MM.1S (cell line): ENCODE measurements around the gene DGKA.

Experiments
- DNase-seq: peaks from one replicate; pipeline ENCODE4 v3.0.0-alpha.2; 2015
- H2AFZ ChIP-seq: fragments of 300-600 bp; sonication (generic); 2 replicates; pipeline ENCODE4 v1.6.0; 2016; ENCODE audit warnings: antibody characterized with exemption, low read length
- H3F3A ChIP-seq: fragments of 300-600 bp; sonication (generic); 2 replicates; pipeline ENCODE4 v1.6.1; 2016; ENCODE audit warnings: mild to moderate bottlenecking, antibody characterized with exemption, low read length, moderate library complexity, mixed read lengths; ENCODE audit not compliant: insufficient read depth
- H3K27ac ChIP-seq: fragments of 300-600 bp; sonication (generic); 2 replicates; pipeline ENCODE4 v1.5.1; 2016; ENCODE audit warnings: mild to moderate bottlenecking, low read length
- H3K27me3 ChIP-seq: fragments of 300-600 bp; sonication (generic); replicated peaks from 2 replicates; pipeline ENCODE4 v1.6.0; 2016; ENCODE audit warnings: low read length; ENCODE audit not compliant: insufficient read depth
- H3K36me3 ChIP-seq: fragments of 300-600 bp; sonication (generic); replicated peaks from 2 replicates; pipeline ENCODE4 v1.6.1; 2016; ENCODE audit warnings: mild to moderate bottlenecking, low read length, mixed read lengths; ENCODE audit not compliant: insufficient read depth
- H3K4me1 ChIP-seq: fragments of 300-600 bp; sonication (generic); 2 replicates; pipeline ENCODE4 v1.6.1; 2016; ENCODE audit warnings: low read length, mixed read lengths
- H3K4me2 ChIP-seq: fragments of 300-600 bp; sonication (generic); 2 replicates; pipeline ENCODE4 v1.6.0; 2016; ENCODE audit warnings: low read depth, low read length
- H3K4me3 ChIP-seq: fragments of 300-600 bp; sonication (generic); 2 replicates; pipeline ENCODE4 v1.5.1; 2016; ENCODE audit warnings: low read length, mixed read lengths
- H3K79me2 ChIP-seq: fragments of 300-600 bp; sonication (generic); 2 replicates; pipeline ENCODE4 v1.6.1; 2016; ENCODE audit warnings: mixed run types, low read length, mixed read lengths
- H3K9ac ChIP-seq: fragments of 300-600 bp; sonication (generic); 2 replicates; pipeline ENCODE4 v1.6.1; 2016; ENCODE audit warnings: low read length, mixed read lengths
- H3K9me2 ChIP-seq: fragments of 300-600 bp; sonication (generic); replicated peaks from 2 replicates; pipeline ENCODE4 v1.6.1; 2016; ENCODE audit warnings: mild to moderate bottlenecking, low read length, mixed read lengths; ENCODE audit not compliant: insufficient read depth
- H3K9me3 ChIP-seq: fragments of 300-600 bp; sonication (generic); replicated peaks from 2 replicates; pipeline ENCODE4 v1.6.1; 2016; ENCODE audit warnings: mild to moderate bottlenecking, low read length, mixed read lengths; ENCODE audit not compliant: insufficient read depth
- H4K20me1 ChIP-seq: fragments of 300-600 bp; sonication (generic); 2 replicates; pipeline ENCODE4 v1.6.1; 2016; ENCODE audit warnings: mild to moderate bottlenecking, low read length, moderate library complexity, mixed read lengths; ENCODE audit not compliant: insufficient read depth
- EZH2 ChIP-seq: fragments of 300-600 bp; sonication (generic); optimal IDR thresholded peaks from 2 replicates; pipeline ENCODE3; 2017; ENCODE audit warnings: low read depth, mild to moderate bottlenecking, antibody characterized with exemption, low read length, mixed read lengths
- EZH2phosphoT487 ChIP-seq: fragments of 300-600 bp; sonication (generic); IDR thresholded peaks from 2 replicates; pipeline ENCODE4 v1.6.1; 2018; ENCODE audit warnings: antibody characterized with exemption, low read length
- TF ChIP-seq, protein P1 (sequence below): fragments of 300-600 bp; sonication (generic); IDR thresholded peaks from 2 replicates; pipeline ENCODE4 v1.5.1; 2016; ENCODE audit warnings: antibody characterized with exemption, low read length, mixed read lengths

Gene DGKA

DNA sequence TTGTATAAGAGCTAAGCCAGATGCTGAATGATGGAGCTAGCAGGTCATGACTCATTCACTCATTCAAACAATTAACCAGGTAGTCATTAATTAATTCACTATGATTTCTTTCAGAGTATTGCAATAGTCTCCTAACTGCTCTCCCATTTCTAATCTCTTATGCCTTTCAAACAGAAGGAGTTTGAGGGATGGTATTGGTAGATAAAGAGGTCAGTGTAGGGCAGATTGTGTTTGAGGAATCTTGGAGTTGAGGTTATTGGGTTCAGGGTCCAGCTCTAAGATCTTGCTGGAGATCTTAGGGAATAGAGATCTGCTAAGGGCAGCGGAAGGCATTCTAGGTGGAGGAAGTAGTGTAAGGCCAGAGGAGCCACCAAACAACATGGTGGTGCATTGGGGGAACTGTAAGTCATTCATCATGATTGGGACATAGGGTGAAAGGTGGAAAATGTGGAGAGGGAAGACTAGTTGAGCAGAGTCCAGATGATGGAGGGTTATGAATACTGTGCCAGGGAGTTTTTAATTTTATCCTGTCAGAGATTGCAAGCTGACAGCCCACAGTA, 11.7 kb downstream of the DGKA start:
- Histone ChIP-seq H3K9me3 (no peaks in the 10 kb centered on the region), H3K9me2 (no peaks in the 10 kb centered on the region), H3K79me2 (no peaks in the 10 kb centered on the region), H3K27ac (no peak overlapping the region), H3K9ac (no peak overlapping the region), H2AFZ (no peak overlapping the region), H3K4me3 (no peak overlapping the region), H3K36me3 (no peaks in the 10 kb centered on the region), H3K4me2 (no peak overlapping the region), H4K20me1 (no peaks in the 10 kb centered on the region), H3F3A (no peaks in the 10 kb centered on the region), H3K27me3 (no peaks in the 10 kb centered on the region), H3K4me1 (peaks cover 3% of the 10 kb centered on the region; the same call in 1 of the 2 replicates)
- TF ChIP-seq EZH2 (no peak), EZH2phosphoT487 (no peak)
- TF ChIP-seq, protein P1, sequence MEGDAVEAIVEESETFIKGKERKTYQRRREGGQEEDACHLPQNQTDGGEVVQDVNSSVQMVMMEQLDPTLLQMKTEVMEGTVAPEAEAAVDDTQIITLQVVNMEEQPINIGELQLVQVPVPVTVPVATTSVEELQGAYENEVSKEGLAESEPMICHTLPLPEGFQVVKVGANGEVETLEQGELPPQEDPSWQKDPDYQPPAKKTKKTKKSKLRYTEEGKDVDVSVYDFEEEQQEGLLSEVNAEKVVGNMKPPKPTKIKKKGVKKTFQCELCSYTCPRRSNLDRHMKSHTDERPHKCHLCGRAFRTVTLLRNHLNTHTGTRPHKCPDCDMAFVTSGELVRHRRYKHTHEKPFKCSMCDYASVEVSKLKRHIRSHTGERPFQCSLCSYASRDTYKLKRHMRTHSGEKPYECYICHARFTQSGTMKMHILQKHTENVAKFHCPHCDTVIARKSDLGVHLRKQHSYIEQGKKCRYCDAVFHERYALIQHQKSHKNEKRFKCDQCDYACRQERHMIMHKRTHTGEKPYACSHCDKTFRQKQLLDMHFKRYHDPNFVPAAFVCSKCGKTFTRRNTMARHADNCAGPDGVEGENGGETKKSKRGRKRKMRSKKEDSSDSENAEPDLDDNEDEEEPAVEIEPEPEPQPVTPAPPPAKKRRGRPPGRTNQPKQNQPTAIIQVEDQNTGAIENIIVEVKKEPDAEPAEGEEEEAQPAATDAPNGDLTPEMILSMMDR, result no peak
- DNase-seq, result no peak

DNA sequence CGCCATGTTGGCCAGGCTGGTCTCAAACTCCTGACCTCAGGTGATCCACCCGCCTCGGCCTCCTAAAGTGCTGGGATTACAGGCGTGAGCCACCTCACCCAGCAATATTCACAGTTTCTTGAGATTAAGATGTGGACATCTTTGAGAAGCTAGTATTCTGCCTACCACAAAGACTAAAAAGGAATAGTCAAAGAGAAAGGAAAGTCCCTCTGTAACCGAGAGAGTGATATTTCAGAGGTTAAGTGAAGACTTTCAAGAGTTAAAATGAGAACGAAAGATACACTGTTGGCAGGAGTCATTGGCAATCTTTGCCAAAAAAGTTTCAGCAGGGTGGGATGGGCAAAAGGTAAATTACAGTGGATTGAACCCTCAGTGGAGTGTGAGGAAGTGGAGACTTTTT, 15.6 kb downstream of the DGKA start:
- no peaks in the 10 kb centered on the region for H3F3A ChIP-seq
- H4K20me1 ChIP-seq, result no peaks in the 10 kb centered on the region
- no peaks in the 10 kb centered on the region for H3K27me3 ChIP-seq
- no peak overlapping the region for H3K27ac ChIP-seq
- no peaks in the 10 kb centered on the region for H3K9me2 ChIP-seq
- DNase-seq, result no peak
- no peaks in the 10 kb centered on the region for H3K9me3 ChIP-seq
- no peak overlapping the region for H3K4me2 ChIP-seq
- H3K36me3 ChIP-seq, result no peaks in the 10 kb centered on the region
- no peak overlapping the region for H2AFZ ChIP-seq
- no peaks in the 10 kb centered on the region for H3K79me2 ChIP-seq
- H3K4me3 ChIP-seq, result no peak overlapping the region
- H3K4me1 ChIP-seq, result no peaks in the 10 kb centered on the region
- TF ChIP-seq EZH2, result no peak
- TF ChIP-seq EZH2phosphoT487, result no peak
- TF ChIP-seq, protein P1, result no peak
- no peak overlapping the region for H3K9ac ChIP-seq

DNA sequence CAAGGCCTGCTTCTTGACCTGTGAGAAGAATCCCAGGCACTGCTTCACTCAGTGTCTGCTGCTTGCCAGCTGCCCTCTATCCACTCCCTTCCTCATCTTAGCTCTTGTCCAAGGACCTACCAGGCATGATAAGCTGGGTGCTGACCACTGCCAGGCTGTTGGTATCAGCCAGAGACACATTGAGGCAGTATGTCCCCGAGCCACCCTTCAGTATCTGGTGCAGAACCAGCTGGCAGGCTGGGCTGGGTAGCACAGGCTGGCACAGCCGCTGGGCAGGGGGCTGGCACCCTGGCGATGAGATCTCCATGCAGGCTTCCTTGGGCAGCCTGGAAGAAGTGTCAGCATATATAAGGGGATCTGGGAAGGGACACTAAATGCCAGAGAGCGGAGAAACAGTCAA, 24.4 kb downstream of the DGKA start:
- H3K27ac ChIP-seq, result no peak overlapping the region
- H3K27me3 ChIP-seq, result no peaks in the 10 kb centered on the region

More for the DNA sequence above, 24.4 kb downstream of the DGKA start:
- TF ChIP-seq EZH2phosphoT487 (no peak), EZH2 (no peak)
- TF ChIP-seq, protein P1, result no peak
- Histone ChIP-seq H3K4me2 (no peak overlapping the region), H3F3A (no peaks in the 10 kb centered on the region), H3K79me2 (no peaks in the 10 kb centered on the region), H3K9me2 (no peaks in the 10 kb centered on the region), H3K4me1 (no peaks in the 10 kb centered on the region), H3K4me3 (no peak overlapping the region), H3K9ac (no peak overlapping the region), H3K36me3 (no peaks in the 10 kb centered on the region), H3K9me3 (no peaks in the 10 kb centered on the region), H4K20me1 (no peaks in the 10 kb centered on the region), H2AFZ (no peak overlapping the region)
- DNase-seq, result no peak
